Calu3 (cell line): ENCODE measurements around the gene ARMC10. TPM values are rescaled to one million over a fixed set of nuclear protein-coding genes. Genes with fewer than 3 reads are reported as not detected.
A peak's percentile ranks its signal among the peaks of the same experiment; 100 is the strongest.
"Not testable (repeated sequence)": the region's sequence is repeated elsewhere in the genome, so short reads cannot be mapped to it uniquely, and the experiment has no call there.

ENCODE experiments used
- Bru-seq: library from RNA; stranded (reverse); fragments of 400-500 nt; gene quantifications from one replicate; lab custom pipeline; 2021; lab: Mats Ljungman, UMichigan
- BruChase-seq, 2 experiments: library from RNA; stranded (reverse); fragments of 400-500 nt; gene quantifications; one replicate each; lab custom pipeline; 2021; lab: Mats Ljungman, UMichigan
- BruUV-seq: library from RNA; stranded (reverse); fragments of 400-500 nt; replicated peaks from 2 replicates; lab custom pipeline; 2021; lab: Mats Ljungman, UMichigan
- CTCF ChIA-PET: fragments of 300-600 bp; sonication (Branson Sonifier 250); formaldehyde crosslinking; loops from one replicate; lab custom pipeline; 2022; ENCODE audit warnings: antibody characterized with exemption; lab: Charles Lee
- DNase-seq: peaks from one replicate; pipeline ENCODE4 v3.0.0; 2022
- H3K27ac Mint-ChIP-seq: one replicate; pipeline ENCODE4 v1.8.0; 2022; ENCODE audit warnings: mixed read lengths; ENCODE audit not compliant: unreplicated experiment
- H3K27me3 Mint-ChIP-seq: one replicate; pipeline ENCODE4 v1.8.0; 2022; ENCODE audit warnings: mixed read lengths; ENCODE audit not compliant: unreplicated experiment
- H3K36me3 Mint-ChIP-seq: one replicate; pipeline ENCODE4 v1.8.0; 2022; ENCODE audit warnings: mild to moderate bottlenecking, moderate library complexity, mixed read lengths; ENCODE audit not compliant: insufficient read depth, unreplicated experiment
- H3K4me1 Mint-ChIP-seq: one replicate; pipeline ENCODE4 v1.8.0; 2022; ENCODE audit warnings: mild to moderate bottlenecking, low read depth, mixed read lengths; ENCODE audit not compliant: unreplicated experiment
- H3K4me3 Mint-ChIP-seq: one replicate; pipeline ENCODE4 v1.8.0; 2022; ENCODE audit warnings: mild to moderate bottlenecking, low read depth, moderate library complexity, mixed read lengths; ENCODE audit not compliant: unreplicated experiment
- H3K9me3 Mint-ChIP-seq: one replicate; pipeline ENCODE4 v1.8.0; 2022; ENCODE audit warnings: low read depth, mixed read lengths; ENCODE audit not compliant: unreplicated experiment
- CTCF ChIP-seq: fragments of 200-600 bp; IDR thresholded peaks from one replicate; pipeline ENCODE4 v1.8.0; 2022; ENCODE audit warnings: antibody characterized with exemption; ENCODE audit not compliant: unreplicated experiment
- intact Hi-C: fragments of 100-400 bp; cut with micrococcal nuclease; formaldehyde crosslinking; loops from one replicate; pipeline ENCODE4 v1.10.0; 2022; ENCODE audit not compliant: unreplicated experiment
- long read RNA-seq: library from polyadenylated mRNA; stranded (forward); transcript quantifications from one replicate; pipeline ENCODE4 v2.0.0, GENCODE V29; 2022
- total RNA-seq: library from RNA; stranded (reverse); gene quantifications from 2 replicates; pipeline ENCODE4 v1.2.3, GENCODE V29; 2022

The ARMC10 gene
- 34.5 and 41.0 TPM in 2 replicates for total RNA-seq
- percentile 85 among the genes with signal in this experiment for Bru-seq, nascent RNA
- BruChase-seq, experiment 1, labeled RNA remaining after a 6-hour chase: percentile 81 among the genes with signal in this experiment
- BruChase-seq, experiment 2, labeled RNA remaining after a 2-hour chase: percentile 73 among the genes with signal in this experiment
- long read RNA-seq, transcript ARMC10-209 (5 exons, 2,347 nt): minor isoform, 15 of 96 reads
- long read RNA-seq, transcript ARMC10-202 (7 exons, 2,635 nt): minor isoform, 15 of 96 reads
- long read RNA-seq, transcript ARMC10-208 (6 exons, 2,524 nt): major isoform, 48 of 96 reads
- long read RNA-seq, partial matches to known transcripts: 2 of 96 reads
- long read RNA-seq, other reads (novel, unspliced or antisense): 10 of 96 reads

GRCh38 chr7:103074519-103075336 lies at the start of gene ARMC10, which contains the start of gene FBXL13:
ARMC10 (plus strand) TSS chr7:103075140; CDS start chr7:103075273, 133 bp downstream.
FBXL13 (minus strand) TSS chr7:103074796.
- Mint-ChIP-seq H3K27me3 (no peaks in the 10 kb centered on the region), H3K4me1 (peaks cover 33% of the 10 kb centered on the region), H3K4me3 (peak within 1 kb of the TSS; percentile 83), H3K36me3 (peaks cover 34% of the 10 kb centered on the region), H3K9me3 (no peaks in the 10 kb centered on the region), H3K27ac (peak within 1 kb of the TSS; percentile 78)
- CTCF ChIA-PET: interaction anchor here (0.8 to 1.6 kb wide), 6 partner anchors 9 to 326 kb away, joined by 3 to 8 read pairs (median 3); partner anchors contain the start of gene FAM185A
- intact Hi-C loops: loop anchor here (5.0 kb wide), 1 partner anchor 73 kb away; the partner anchor contains the start of gene NAPEPLD
- no peak for TF ChIP-seq CTCF
- BruUV-seq: no TSS peak
- DNase-seq: peak; percentile 88

- Mint-ChIP-seq H3K9me3 (no peaks in the 10 kb centered on the region), H3K4me1 (no peaks in the 10 kb centered on the region), H3K27ac (no peak overlapping the region), H3K4me3 (no peak overlapping the region), H3K36me3 (no peaks in the 10 kb centered on the region), H3K27me3 (no peaks in the 10 kb centered on the region)
- CTCF ChIA-PET: no interaction called here
- DNase-seq: no peak
- TF ChIP-seq CTCF: no peak
- BruUV-seq: no TSS peak
- intact Hi-C loops: no loop called here
Observed at GRCh38 chr7:103025341-103025740, 49.6 kb upstream of the ARMC10 start.

GRCh38 chr7:103031024-103031423 lies 43.9 kb upstream of the ARMC10 start:
- CTCF ChIA-PET: no interaction called here
- H3K27ac Mint-ChIP-seq: no peak overlapping the region
- no peaks in the 10 kb centered on the region for H3K36me3 Mint-ChIP-seq
- no TSS peak for BruUV-seq
- peaks cover 3% of the 10 kb centered on the region for H3K9me3 Mint-ChIP-seq
- intact Hi-C loops: no loop called here
- no peaks in the 10 kb centered on the region for H3K4me1 Mint-ChIP-seq
- no peak for TF ChIP-seq CTCF
- DNase-seq: no peak
- H3K27me3 Mint-ChIP-seq: no peaks in the 10 kb centered on the region
- H3K4me3 Mint-ChIP-seq: no peak overlapping the region

- intact Hi-C loops: no loop called here
- Mint-ChIP-seq H3K9me3 (peaks cover 3% of the 10 kb centered on the region), H3K4me1 (no peaks in the 10 kb centered on the region), H3K36me3 (no peaks in the 10 kb centered on the region), H3K27ac (no peak overlapping the region), H3K27me3 (no peaks in the 10 kb centered on the region), H3K4me3 (no peak overlapping the region)
- no peak for DNase-seq
- TF ChIP-seq CTCF: no peak
- CTCF ChIA-PET: no interaction called here
- no TSS peak for BruUV-seq
Observed at GRCh38 chr7:103031781-103032180, 43.2 kb upstream of the ARMC10 start.

GRCh38 chr7:103034318-103034717 lies 40.6 kb upstream of the ARMC10 start:
- CTCF ChIA-PET, H3K4me3 Mint-ChIP-seq, BruUV-seq, DNase-seq, H3K4me1 Mint-ChIP-seq, H3K36me3 Mint-ChIP-seq, H3K27me3 Mint-ChIP-seq, H3K9me3 Mint-ChIP-seq, intact Hi-C loops, H3K27ac Mint-ChIP-seq: not testable (repeated sequence)
